Lung microvascular endothelial cell (primary cell): ENCODE data around the gene GAL. TPM values are rescaled to one million over a fixed set of nuclear protein-coding genes. Genes with fewer than 3 reads are reported as not detected.

Experiments used
- DNase-seq, 2 donors: peaks; one replicate each; pipeline versions ENCODE4 v3.0.0 to v3.0.0-alpha.2; 2010; ENCODE audit warnings: low read depth in 2 of 2
- total RNA-seq: library from RNA; depleted of rRNA; stranded (reverse); fragments of >200 nt; gene quantifications from 2 replicates; pipeline ENCODE4 v1.2.1, GENCODE V29; 2014

The GAL gene
- total RNA-seq, 1 donor from 2014 or later: 0.20 TPM

- DNase-seq: peak in 1 of 2 donors; percentile 17
Measured at GRCh38 chr11:68658661-68659060, 25.7 kb upstream of the GAL start.

DNA sequence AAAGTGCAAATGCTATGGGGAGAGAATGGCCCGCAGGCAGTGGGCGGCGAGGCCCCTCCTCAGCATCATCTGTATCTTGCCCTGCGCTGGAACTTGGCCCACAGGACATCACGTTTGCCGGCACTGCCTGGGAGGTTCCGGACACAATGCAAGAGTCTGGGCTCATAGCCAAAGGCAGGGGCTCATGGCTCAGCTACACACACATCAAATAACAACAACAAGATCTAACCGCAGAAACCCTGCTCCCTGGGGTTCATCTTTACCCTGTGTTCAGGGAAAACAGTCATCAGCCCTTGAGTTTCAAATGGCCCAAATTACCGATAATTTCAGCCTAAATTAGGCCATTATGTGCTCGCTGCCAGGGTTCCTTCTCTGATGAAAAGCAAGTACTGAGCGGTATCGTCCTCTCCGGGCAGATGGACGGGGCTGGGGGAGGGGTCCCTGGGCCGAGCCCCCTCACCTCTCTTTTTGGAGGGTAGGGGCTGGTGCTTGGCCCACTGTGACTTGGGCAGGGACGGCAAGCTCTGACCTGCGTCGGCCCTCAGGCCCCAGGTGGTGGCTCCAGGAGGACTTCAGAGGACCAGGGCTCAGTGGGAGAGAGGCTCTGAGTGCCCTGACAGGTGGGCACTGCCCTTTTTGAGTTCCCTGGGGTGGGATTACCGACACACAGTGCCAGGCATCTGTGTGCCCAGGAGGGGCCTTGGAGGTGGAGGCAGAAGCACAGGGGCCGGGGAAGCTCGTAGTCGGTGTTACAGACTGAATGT is 25.0 kb upstream of the GAL start:
- DNase-seq: peak; percentile 94 to 96

- DNase-seq: no peak
Measured at GRCh38 chr11:68660066-68660810, 24.1 kb upstream of the GAL start.

GRCh38 chr11:68661014-68661413 is 23.3 kb upstream of the GAL start:
- no peak for DNase-seq

GRCh38 chr11:68661697-68662603 is 22.4 kb upstream of the GAL start:
- no peak for DNase-seq

DNA sequence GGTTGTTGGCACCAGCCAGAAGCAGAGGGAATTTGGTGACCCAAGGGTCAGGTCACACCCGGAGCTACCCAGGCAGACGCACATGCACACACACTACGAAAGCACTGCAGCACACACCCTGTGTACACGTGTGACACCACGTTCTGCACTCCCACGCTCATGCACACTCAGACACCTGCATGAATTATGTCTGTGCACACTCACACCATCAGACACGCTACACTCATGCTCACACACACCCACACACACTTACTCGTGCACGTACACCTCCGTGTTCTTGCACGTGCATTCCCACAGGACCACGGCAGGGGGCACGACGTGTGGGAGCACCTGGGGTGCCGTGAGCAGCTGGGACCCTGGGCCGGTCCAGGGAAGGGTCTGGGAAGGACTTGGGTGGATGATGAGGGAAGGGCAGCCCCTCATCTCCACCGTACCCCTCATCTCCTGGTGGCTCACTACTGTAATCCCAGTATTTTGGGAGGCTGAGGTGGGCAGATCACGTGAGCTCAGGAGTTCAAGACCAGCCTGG is 20.8 kb upstream of the GAL start:
- DNase-seq: no peak

- no peak for DNase-seq
Measured at GRCh38 chr11:68664141-68664540, 20.2 kb upstream of the GAL start.

- no peak for DNase-seq
Measured at GRCh38 chr11:68664906-68665305, 19.4 kb upstream of the GAL start.

- no peak for DNase-seq
Measured at GRCh38 chr11:68665436-68665835, 18.9 kb upstream of the GAL start.

GRCh38 chr11:68666849-68667248 is 17.5 kb upstream of the GAL start:
- no peak for DNase-seq

- no peak for DNase-seq
Measured at GRCh38 chr11:68667511-68668500, 16.5 kb upstream of the GAL start.

- no peak for DNase-seq
Measured at GRCh38 chr11:68669301-68670090, 14.8 kb upstream of the GAL start.

- DNase-seq: no peak
Measured at GRCh38 chr11:68670208-68670992, 13.9 kb upstream of the GAL start.

- DNase-seq: no peak
Measured at GRCh38 chr11:68673306-68673945, 10.9 kb upstream of the GAL start.

- DNase-seq: no peak
Measured at GRCh38 chr11:68673991-68674390, 10.4 kb upstream of the GAL start.

DNA sequence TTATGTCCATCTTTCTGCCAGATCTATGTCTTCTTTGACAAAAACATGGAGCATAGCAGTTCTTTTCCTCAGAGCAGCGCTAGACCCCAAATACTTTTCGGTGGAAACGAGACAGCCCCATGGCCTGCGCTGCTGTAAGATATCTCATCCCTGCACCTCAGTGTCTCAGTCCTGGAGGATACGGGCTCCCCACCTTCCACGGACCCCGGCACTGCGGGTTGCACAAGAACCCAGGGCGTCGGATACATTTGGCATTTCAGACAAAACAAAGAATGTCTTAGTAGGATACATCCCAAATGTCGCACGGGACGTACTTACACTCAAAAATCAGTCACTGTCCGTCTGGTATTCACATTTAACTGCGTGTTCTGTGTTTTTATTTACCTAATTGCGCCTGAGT is 9.9 kb upstream of the GAL start:
- no peak for DNase-seq

DNA sequence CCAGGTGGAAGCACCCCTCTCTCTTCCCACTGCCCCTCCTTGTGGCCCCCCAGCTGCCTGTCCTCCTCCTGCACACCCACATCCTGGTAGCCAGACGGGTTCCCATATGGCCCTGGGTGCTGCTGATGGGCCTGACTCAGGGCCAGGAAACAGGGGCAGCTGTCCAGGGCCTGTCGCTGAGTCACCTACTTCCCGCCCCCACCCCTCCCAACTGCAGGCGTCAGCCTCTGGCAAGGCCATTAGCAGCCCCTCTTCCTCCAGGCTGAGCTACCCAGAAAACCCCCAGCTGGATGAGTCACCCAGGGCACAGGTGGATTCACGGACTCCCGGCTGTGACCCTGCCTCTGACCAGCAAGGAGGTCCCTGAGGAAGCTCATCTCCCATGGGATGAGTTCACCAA is 6.9 kb upstream of the GAL start:
- DNase-seq: peak; percentile 78 to 93

- no peak for DNase-seq
Measured at GRCh38 chr11:68678031-68678441, 6.3 kb upstream of the GAL start.
